NCI-H82 (cell line): ENCODE measurements around the gene AMHR2.

Source experiments
- DNase-seq: peaks from one replicate; lab custom pipeline; 2025; lab: John Stamatoyannopoulos, UW

Gene AMHR2

DNA sequence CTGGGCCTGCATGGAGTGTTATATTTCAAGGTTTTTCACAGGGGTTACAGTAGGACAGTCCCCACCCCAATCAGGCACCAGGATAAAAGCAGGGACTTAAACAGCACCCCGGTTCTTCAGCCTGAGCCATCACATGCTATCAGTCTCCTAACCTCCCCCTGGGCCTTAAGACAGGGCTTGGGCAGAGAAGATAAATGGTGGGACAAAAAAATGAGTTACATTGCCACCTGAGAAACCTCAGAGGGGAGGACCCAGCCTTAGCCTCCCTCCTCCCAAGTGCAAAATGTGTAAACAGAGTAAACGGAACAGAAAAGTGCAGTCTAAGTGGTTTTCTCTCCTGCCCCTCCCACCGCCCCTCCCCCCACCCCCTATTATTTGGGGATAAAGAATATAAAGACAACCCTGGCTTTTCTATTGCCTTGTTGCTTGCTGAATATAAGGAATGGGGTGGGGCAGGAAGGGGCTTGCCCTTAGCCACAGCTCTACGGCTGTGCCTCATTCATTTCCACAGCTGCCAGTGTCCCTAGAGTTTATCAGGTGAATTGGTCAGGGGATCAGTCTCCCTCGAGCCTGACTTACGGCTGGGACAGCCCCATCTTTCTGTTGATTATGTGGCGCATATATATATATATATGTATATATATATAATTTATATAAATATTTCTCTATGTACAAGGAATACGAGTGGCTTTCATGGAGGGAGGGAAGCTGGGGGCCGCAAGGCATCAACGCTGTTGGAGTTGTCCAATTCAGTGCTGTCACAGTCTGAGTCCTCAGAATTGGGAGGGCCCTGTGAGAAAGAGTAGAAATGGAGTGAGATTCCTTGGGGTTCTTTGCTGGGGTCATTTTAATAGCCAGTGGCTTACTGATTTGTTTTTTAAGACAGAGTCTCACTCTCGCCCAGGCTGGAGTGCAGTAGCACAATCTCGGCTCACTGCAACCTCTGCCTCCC lies 57.1 kb downstream of the AMHR2 start:
- DNase-seq, result no peak
